ENCODE data around the gene DAP3.
"Not testable (repeated sequence)": the region's sequence is repeated elsewhere in the genome, so short reads cannot be mapped to it uniquely, and the experiment has no call there.

The DAP3 gene

DNA sequence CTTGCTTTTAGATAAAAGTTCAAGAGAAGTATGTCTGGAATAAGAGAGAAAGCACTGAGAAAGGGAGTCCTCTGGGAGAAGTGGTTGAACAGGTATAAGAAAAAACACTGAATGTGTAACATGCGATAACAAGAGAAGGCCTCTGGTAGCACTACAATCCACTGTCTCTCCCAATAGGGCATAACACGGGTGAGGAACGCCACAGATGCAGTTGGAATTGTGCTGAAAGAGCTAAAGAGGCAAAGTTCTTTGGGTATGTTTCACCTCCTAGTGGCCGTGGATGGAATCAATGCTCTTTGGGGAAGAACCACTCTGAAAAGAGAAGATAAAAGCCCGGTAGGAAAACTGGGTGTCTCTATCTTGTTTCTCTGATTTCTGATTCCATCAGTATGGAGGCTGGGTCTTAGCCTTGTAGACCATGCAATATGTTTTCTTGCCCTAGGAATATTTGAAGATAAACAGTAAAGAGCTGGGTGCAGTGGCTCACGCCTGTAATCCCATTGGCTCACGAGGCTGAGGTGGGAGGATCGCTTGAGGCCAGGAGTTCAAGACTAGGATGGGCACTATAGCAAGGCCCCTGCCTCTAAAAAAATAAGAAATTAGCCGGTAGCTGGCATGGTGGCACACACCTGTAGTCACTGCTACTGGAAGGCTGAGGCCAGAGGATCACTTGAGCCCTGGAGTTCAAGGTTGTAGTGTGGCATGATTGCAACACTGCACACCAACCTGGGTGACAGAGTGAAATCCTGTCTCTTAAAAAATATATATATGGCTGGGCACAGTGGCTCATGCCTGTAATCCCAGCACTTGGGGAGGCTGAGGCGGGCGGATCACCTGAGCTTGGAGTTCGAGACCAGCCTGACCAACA, 40.4 kb downstream of the DAP3 start:
- H3K4me1 ChIP-seq (ENCODE audit: control extremely low read depth in 1 of 4, control insufficient read depth in 4 of 4, insufficient read depth in 4 of 4, low read length in 3 of 4), result peaks cover 0 to 2% (median 0%) of the 10 kb centered on the region in 4 experiments
- peak; percentile 76 to 83 (median 83) for DNase-seq
- no peaks in the 10 kb centered on the region for H3K27me3 ChIP-seq (replicated peaks in 2 of 5; ENCODE audit: control insufficient read depth in 4 of 5, insufficient read depth in 5 of 5, low read length in 4 of 5)
- H3K27ac ChIP-seq (ENCODE audit: insufficient read depth in 1 of 2, low read depth in 1 of 2, low read length in 2 of 2, poor library complexity in 1 of 2, severe bottlenecking in 2 of 2), result peak overlapping the region in 1 of 2 experiments; percentile 19
- no peaks in the 10 kb centered on the region for H3K9me3 ChIP-seq (ENCODE audit: control extremely low read depth in 1 of 5, control insufficient read depth in 4 of 5, insufficient read depth in 2 of 5, low read depth in 1 of 5, low read length in 4 of 5)
- WGBS (ENCODE audit: insufficient coverage), result 54% methylated on average over 10 of the region's 12 CpGs
- peaks cover 10 to 57% (median 17%) of the 10 kb centered on the region in 4 experiments for H3K36me3 ChIP-seq (ENCODE audit: control insufficient read depth in 4 of 4, insufficient read depth in 4 of 4, low read length in 3 of 4)
- CTCF ChIA-PET, result interaction anchor here (1.0 to 2.5 kb wide), 7 partner anchors 9 to 55 kb away, joined by 3 to 9 read pairs (median 4); no protein-coding TSS in a partner anchor
- H3K4me3 ChIP-seq (ENCODE audit: control insufficient read depth in 1 of 7, extremely low read depth in 1 of 7, insufficient read depth in 4 of 7, low read depth in 2 of 7, low read length in 6 of 7), result no peak overlapping the region
- POLR2A ChIA-PET, result no interaction called here

DNA sequence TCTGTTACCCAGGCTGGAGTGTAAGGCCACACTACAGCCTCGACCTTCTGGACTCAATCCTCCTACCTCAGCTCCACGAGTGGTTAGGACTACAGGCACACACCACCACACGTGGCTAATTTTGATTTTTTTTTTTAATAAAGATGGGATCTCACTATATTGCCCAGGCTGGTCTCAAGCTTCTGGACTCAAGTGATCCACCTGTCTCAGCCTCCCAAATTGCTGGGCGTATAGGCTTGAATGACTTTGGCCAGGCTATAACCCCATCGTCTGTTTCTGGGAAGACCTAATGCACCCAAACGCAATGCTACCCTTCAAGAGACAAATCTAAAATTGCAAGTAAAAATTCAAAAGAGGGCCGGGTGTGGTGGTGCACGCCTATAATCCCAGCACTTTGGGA, 52.1 kb downstream of the DAP3 start:
- H3K27me3 ChIP-seq (replicated peaks in 2 of 5; ENCODE audit: control insufficient read depth in 4 of 5, insufficient read depth in 5 of 5, low read length in 4 of 5), result no peaks in the 10 kb centered on the region
- ChIA-PET POLR2A (no interaction called here), CTCF (interaction anchor here (0.6 kb wide), 2 partner anchors 28 to 144 kb away, joined by 3 to 4 read pairs; no protein-coding TSS in a partner anchor)
- WGBS (ENCODE audit: insufficient coverage), result 96% methylated on average over 5 of the region's 8 CpGs
- H3K4me3 ChIP-seq (ENCODE audit: control insufficient read depth in 1 of 7, extremely low read depth in 1 of 7, insufficient read depth in 4 of 7, low read depth in 2 of 7, low read length in 6 of 7), result no peak overlapping the region
- H3K4me1 ChIP-seq (ENCODE audit: control extremely low read depth in 1 of 4, control insufficient read depth in 4 of 4, insufficient read depth in 4 of 4, low read length in 3 of 4), result peaks cover 3 to 9% (median 6%) of the 10 kb centered on the region in 4 experiments
- H3K36me3 ChIP-seq (ENCODE audit: control insufficient read depth in 4 of 4, insufficient read depth in 4 of 4, low read length in 3 of 4), result peaks cover 5 to 23% (median 13%) of the 10 kb centered on the region in 4 experiments
- H3K9me3 ChIP-seq (ENCODE audit: control extremely low read depth in 1 of 5, control insufficient read depth in 4 of 5, insufficient read depth in 2 of 5, low read depth in 1 of 5, low read length in 4 of 5), result no peaks in the 10 kb centered on the region
- no peak for DNase-seq
- H3K27ac ChIP-seq (ENCODE audit: insufficient read depth in 1 of 2, low read depth in 1 of 2, low read length in 2 of 2, poor library complexity in 1 of 2, severe bottlenecking in 2 of 2), result no peak overlapping the region

DNA sequence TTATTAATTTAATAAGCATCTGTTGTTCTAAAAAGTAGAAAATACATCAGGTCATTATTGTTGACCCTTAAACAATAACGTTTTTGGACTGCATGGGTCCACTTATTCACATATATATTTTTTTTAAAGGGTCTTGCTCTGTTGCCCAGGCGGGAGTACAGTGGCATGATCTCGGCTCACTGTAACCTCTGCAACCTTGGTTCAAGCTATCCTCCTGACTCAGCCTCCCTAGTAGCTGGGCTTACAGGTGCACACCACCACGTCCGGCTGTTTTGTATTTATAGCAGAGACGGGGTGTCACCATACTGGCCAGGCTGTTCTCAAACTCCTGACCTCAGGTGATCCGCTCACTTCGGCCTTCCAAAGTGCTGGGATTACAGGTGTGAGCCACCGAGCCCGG, 53.0 kb downstream of the DAP3 start:
- POLR2A ChIA-PET, result no interaction called here
- Histone ChIP-seq H3K27me3 (replicated peaks in 2 of 5; ENCODE audit: control insufficient read depth in 4 of 5, insufficient read depth in 5 of 5, low read length in 4 of 5) (no peaks in the 10 kb centered on the region), H3K4me3 (ENCODE audit: control insufficient read depth in 1 of 7, extremely low read depth in 1 of 7, insufficient read depth in 4 of 7, low read depth in 2 of 7, low read length in 6 of 7) (no peak overlapping the region), H3K27ac (ENCODE audit: insufficient read depth in 1 of 2, low read depth in 1 of 2, low read length in 2 of 2, poor library complexity in 1 of 2, severe bottlenecking in 2 of 2) (no peak overlapping the region), H3K4me1 (ENCODE audit: control extremely low read depth in 1 of 4, control insufficient read depth in 4 of 4, insufficient read depth in 4 of 4, low read length in 3 of 4) (peaks cover 3 to 9% (median 6%) of the 10 kb centered on the region in 4 experiments), H3K9me3 (ENCODE audit: control extremely low read depth in 1 of 5, control insufficient read depth in 4 of 5, insufficient read depth in 2 of 5, low read depth in 1 of 5, low read length in 4 of 5) (no peaks in the 10 kb centered on the region), H3K36me3 (ENCODE audit: control insufficient read depth in 4 of 4, insufficient read depth in 4 of 4, low read length in 3 of 4) (peaks cover 4 to 16% (median 9%) of the 10 kb centered on the region in 4 experiments)
- CTCF ChIA-PET, result interaction anchor here (0.6 kb wide), 1 partner anchor 30 kb away, joined by 4 read pairs; no protein-coding TSS in a partner anchor
- 98% methylated on average over 9 of the region's 10 CpGs for WGBS (ENCODE audit: insufficient coverage)
- DNase-seq, result no peak

GRCh38 chr1:155744711-155745283, 55.9 kb downstream of the DAP3 start:
- POLR2A ChIA-PET, result interaction anchor here (1.4 kb wide), 1 partner anchor 18 kb away, joined by 3 read pairs; no protein-coding TSS in a partner anchor
- DNase-seq, result peak in 1 of 3 donors; percentile 4
- 89% methylated on average over 4 of the region's 9 CpGs for WGBS (ENCODE audit: insufficient coverage)
- Histone ChIP-seq H3K27ac (ENCODE audit: insufficient read depth in 1 of 2, low read depth in 1 of 2, low read length in 2 of 2, poor library complexity in 1 of 2, severe bottlenecking in 2 of 2) (peak overlapping the region; percentile 69 to 86), H3K9me3 (ENCODE audit: control extremely low read depth in 1 of 5, control insufficient read depth in 4 of 5, insufficient read depth in 2 of 5, low read depth in 1 of 5, low read length in 4 of 5) (no peaks in the 10 kb centered on the region), H3K27me3 (replicated peaks in 2 of 5; ENCODE audit: control insufficient read depth in 4 of 5, insufficient read depth in 5 of 5, low read length in 4 of 5) (no peaks in the 10 kb centered on the region), H3K36me3 (ENCODE audit: control insufficient read depth in 4 of 4, insufficient read depth in 4 of 4, low read length in 3 of 4) (peaks cover 0 to 16% (median 8%) of the 10 kb centered on the region in 4 experiments), H3K4me3 (ENCODE audit: control insufficient read depth in 1 of 7, extremely low read depth in 1 of 7, insufficient read depth in 4 of 7, low read depth in 2 of 7, low read length in 6 of 7) (peak overlapping the region; percentile 41 to 93 (median 73)), H3K4me1 (ENCODE audit: control extremely low read depth in 1 of 4, control insufficient read depth in 4 of 4, insufficient read depth in 4 of 4, low read length in 3 of 4) (peaks cover 3 to 9% (median 6%) of the 10 kb centered on the region in 4 experiments)
- CTCF ChIA-PET, result interaction anchor here (0.6 to 3.0 kb wide), 6 partner anchors 10 to 224 kb away, joined by 3 to 9 read pairs (median 3); no protein-coding TSS in a partner anchor

DNA sequence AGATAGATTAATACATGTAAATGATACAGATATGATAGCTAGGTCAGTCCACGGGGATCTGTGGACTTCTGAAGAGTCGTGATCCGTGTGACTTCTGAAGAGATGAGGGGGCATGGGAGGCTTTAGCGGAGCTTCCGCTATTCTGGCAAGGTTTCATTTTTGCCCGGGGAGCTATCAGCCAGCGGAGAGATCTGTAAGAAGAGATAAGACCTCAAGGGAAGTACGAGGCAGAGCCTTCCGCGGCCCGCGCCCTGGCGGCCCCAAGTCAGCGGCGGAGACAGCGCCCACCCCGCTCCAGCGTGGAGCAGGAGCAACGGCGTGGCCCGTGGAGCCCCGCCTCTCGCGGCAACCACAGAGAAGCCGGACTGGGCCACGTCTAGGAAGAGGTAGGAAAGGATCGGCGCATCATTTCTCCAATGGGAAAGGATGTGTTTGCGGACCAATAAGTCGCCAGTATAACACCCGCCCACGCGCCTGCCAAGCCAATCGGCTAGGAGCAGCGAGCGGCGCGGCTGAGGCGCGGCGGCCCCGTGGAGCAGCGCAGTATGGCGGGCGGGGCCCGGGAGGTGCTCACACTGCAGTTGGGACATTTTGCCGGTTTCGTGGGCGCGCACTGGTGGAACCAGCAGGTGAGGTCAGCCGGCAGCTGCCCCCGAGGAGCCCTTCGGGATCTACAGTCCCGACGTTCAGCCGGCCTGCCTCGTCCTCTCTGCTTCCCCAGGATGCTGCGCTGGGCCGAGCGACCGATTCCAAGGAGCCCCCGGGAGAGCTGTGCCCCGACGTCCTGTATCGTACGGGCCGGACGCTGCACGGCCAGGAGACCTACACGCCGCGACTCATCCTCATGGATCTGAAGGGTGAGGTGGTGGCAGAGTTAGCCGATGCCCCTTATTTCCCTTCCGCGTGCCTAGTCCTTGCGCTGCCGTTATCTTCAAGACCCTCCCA, 56.7 kb downstream of the DAP3 start:
- not testable (repeated sequence) for H3K27me3 ChIP-seq (replicated peaks in 2 of 5; ENCODE audit: control insufficient read depth in 4 of 5, insufficient read depth in 5 of 5, low read length in 4 of 5); H3K4me1 ChIP-seq (ENCODE audit: control extremely low read depth in 1 of 4, control insufficient read depth in 4 of 4, insufficient read depth in 4 of 4, low read length in 3 of 4); H3K9me3 ChIP-seq (ENCODE audit: control extremely low read depth in 1 of 5, control insufficient read depth in 4 of 5, insufficient read depth in 2 of 5, low read depth in 1 of 5, low read length in 4 of 5)
- CTCF ChIA-PET, result interaction anchor here (0.6 to 3.0 kb wide), 3 partner anchors 11 to 33 kb away, joined by 3 to 9 read pairs (median 3); no protein-coding TSS in a partner anchor
- under 1% methylated on average over 27 of the region's 77 CpGs for WGBS (ENCODE audit: insufficient coverage)
- Histone ChIP-seq H3K27ac (ENCODE audit: insufficient read depth in 1 of 2, low read depth in 1 of 2, low read length in 2 of 2, poor library complexity in 1 of 2, severe bottlenecking in 2 of 2) (peak overlapping the region; percentile 69 to 86), H3K4me3 (ENCODE audit: control insufficient read depth in 1 of 7, extremely low read depth in 1 of 7, insufficient read depth in 4 of 7, low read depth in 2 of 7, low read length in 6 of 7) (peak overlapping the region; percentile 41 to 93 (median 73)), H3K36me3 (ENCODE audit: control insufficient read depth in 4 of 4, insufficient read depth in 4 of 4, low read length in 3 of 4) (peaks cover 0 to 16% (median 9%) of the 10 kb centered on the region in 4 experiments)
- peak; percentile 96 to 99 (median 98) for DNase-seq
- POLR2A ChIA-PET, result interaction anchor here (1.4 kb wide), 1 partner anchor 17 kb away, joined by 3 read pairs; no protein-coding TSS in a partner anchor

- CTCF ChIA-PET; H3K4me3 ChIP-seq (ENCODE audit: control insufficient read depth in 1 of 7, extremely low read depth in 1 of 7, insufficient read depth in 4 of 7, low read depth in 2 of 7, low read length in 6 of 7); H3K27me3 ChIP-seq (replicated peaks in 2 of 5; ENCODE audit: control insufficient read depth in 4 of 5, insufficient read depth in 5 of 5, low read length in 4 of 5); POLR2A ChIA-PET; H3K27ac ChIP-seq (ENCODE audit: insufficient read depth in 1 of 2, low read depth in 1 of 2, low read length in 2 of 2, poor library complexity in 1 of 2, severe bottlenecking in 2 of 2); H3K4me1 ChIP-seq (ENCODE audit: control extremely low read depth in 1 of 4, control insufficient read depth in 4 of 4, insufficient read depth in 4 of 4, low read length in 3 of 4); DNase-seq; H3K9me3 ChIP-seq (ENCODE audit: control extremely low read depth in 1 of 5, control insufficient read depth in 4 of 5, insufficient read depth in 2 of 5, low read depth in 1 of 5, low read length in 4 of 5): not testable (repeated sequence)
- H3K36me3 ChIP-seq (ENCODE audit: control insufficient read depth in 4 of 4, insufficient read depth in 4 of 4, low read length in 3 of 4), result peaks cover 0 to 27% (median 18%) of the 10 kb centered on the region in 4 experiments
- 100% methylated on average over 5 of the region's 12 CpGs for WGBS (ENCODE audit: insufficient coverage)
Measured at GRCh38 chr1:155747586-155747985, 58.7 kb downstream of the DAP3 start.

All from common myeloid progenitor, CD34-positive (primary cell).